K562 treated with DMSO at 1 percent for 24 hours (cell line): Measurements from ENCODE around the gene OR5H2. TPM values are rescaled to one million over a fixed set of nuclear protein-coding genes. Genes with fewer than 3 reads are reported as not detected.

Source experiments
- total RNA-seq: library from RNA; unstranded; fragments of 300-600 nt; gene quantifications from 2 replicates; pipeline ENCODE4 v1.2.3, GENCODE V29; 2022; ENCODE audit warnings: low read depth; ENCODE audit not compliant: insufficient read depth

The OR5H2 gene
- not detected in 2 replicates for total RNA-seq

GRCh38 chr3:98282205-98282604 lies at the start of gene OR5H2:
Gene OR5H2 (plus strand): TSS chr3:98282505. CDS start chr3:98282903, 398 bp downstream.

GRCh38 chr3:98263944-98264343 lies 18.4 kb upstream of the OR5H2 start, which contains the start of gene OR5H6:
Gene OR5H6 (plus strand): TSS chr3:98264244. CDS start chr3:98264333, 89 bp downstream.

Other genes starting within 250 kb of the OR5H2 start
- gene GABRR3, start 247.2 kb upstream of the OR5H2 start, total RNA-seq = not detected in 2 replicates
- gene OR5AC2, start 195.3 kb upstream of the OR5H2 start, total RNA-seq = not detected in 2 replicates
- not detected in 2 replicates for gene OR5H1, start 151.8 kb upstream of the OR5H2 start, total RNA-seq
- gene OR5H14, start 135.0 kb upstream of the OR5H2 start, total RNA-seq = not detected in 2 replicates
- gene OR5H15, start 115.8 kb upstream of the OR5H2 start, total RNA-seq = not detected in 2 replicates
- gene OR5H6, start 18.3 kb upstream of the OR5H2 start, total RNA-seq = not detected in 2 replicates
- gene OR5K4, start 71.3 kb downstream of the OR5H2 start, total RNA-seq = not detected in 2 replicates
- gene OR5K3, start 108.2 kb downstream of the OR5H2 start, total RNA-seq = not detected in 2 replicates
- gene OR5K1, start 180.7 kb downstream of the OR5H2 start, total RNA-seq = not detected in 2 replicates
- gene OR5K2, start 215.2 kb downstream of the OR5H2 start, total RNA-seq = not detected in 2 replicates
- gene CLDND1, start 240.4 kb downstream of the OR5H2 start, total RNA-seq = 37.0 and 41.2 TPM in 2 replicates
- gene GPR15, start 249.5 kb downstream of the OR5H2 start, total RNA-seq = not detected in 2 replicates